DOHH2 (cell line): ENCODE data around the gene LGR6.

Experiments
- EZH2phosphoT487 ChIP-seq: fragments of 200-600 bp; sonication (generic); IDR thresholded peaks from 2 replicates; pipeline ENCODE4 v1.6.1; 2017; ENCODE audit warnings: borderline replicate concordance, mild to moderate bottlenecking, antibody characterized with exemption, low read length, moderate library complexity, mixed read lengths
- TF ChIP-seq, protein P1 (sequence below): fragments of 200-600 bp; sonication (generic); IDR thresholded peaks from one replicate; pipeline ENCODE4 v1.5.1; 2014; ENCODE audit warnings: antibody characterized with exemption, mild to moderate bottlenecking, low read depth, low read length; ENCODE audit not compliant: poor library complexity, severe bottlenecking

DNA sequence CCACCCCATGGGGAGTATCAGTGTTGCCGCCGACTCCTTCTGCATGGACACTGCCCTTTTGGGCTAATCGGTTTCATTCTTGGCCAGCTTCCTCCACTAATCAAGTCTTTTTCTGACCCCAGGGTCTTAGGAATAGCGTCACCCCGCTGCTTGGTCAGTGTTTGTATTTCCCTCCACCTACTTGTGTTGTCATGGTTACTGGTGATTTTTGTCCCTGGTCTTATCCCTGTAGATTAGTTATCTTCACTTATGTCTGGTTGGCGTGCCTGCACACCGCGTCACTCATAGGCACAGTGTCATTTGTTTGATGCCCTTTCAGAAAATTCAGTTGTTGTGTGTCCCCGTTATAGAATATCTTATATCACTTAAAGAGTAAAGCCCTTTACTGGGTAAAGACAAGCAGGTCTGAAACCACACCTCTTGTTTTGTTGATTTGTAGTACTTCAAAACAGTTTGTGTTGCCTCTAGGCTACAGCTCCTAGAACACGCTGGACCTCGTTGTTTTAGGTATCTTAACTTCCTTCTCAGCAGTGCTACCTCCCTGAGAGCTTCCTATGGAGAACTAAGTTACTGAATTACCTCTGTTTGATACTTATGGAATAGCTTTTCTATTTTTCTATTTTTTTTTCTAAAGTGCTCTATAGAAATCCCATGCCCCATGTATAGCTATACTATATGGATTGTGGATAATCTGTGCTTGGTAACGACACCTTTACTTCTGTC is 155.8 kb downstream of the LGR6 start:
- TF ChIP-seq, protein P1, sequence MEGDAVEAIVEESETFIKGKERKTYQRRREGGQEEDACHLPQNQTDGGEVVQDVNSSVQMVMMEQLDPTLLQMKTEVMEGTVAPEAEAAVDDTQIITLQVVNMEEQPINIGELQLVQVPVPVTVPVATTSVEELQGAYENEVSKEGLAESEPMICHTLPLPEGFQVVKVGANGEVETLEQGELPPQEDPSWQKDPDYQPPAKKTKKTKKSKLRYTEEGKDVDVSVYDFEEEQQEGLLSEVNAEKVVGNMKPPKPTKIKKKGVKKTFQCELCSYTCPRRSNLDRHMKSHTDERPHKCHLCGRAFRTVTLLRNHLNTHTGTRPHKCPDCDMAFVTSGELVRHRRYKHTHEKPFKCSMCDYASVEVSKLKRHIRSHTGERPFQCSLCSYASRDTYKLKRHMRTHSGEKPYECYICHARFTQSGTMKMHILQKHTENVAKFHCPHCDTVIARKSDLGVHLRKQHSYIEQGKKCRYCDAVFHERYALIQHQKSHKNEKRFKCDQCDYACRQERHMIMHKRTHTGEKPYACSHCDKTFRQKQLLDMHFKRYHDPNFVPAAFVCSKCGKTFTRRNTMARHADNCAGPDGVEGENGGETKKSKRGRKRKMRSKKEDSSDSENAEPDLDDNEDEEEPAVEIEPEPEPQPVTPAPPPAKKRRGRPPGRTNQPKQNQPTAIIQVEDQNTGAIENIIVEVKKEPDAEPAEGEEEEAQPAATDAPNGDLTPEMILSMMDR: no peak
- TF ChIP-seq EZH2phosphoT487: no peak
